ENCODE data around the gene EIF2B4.

DNA sequence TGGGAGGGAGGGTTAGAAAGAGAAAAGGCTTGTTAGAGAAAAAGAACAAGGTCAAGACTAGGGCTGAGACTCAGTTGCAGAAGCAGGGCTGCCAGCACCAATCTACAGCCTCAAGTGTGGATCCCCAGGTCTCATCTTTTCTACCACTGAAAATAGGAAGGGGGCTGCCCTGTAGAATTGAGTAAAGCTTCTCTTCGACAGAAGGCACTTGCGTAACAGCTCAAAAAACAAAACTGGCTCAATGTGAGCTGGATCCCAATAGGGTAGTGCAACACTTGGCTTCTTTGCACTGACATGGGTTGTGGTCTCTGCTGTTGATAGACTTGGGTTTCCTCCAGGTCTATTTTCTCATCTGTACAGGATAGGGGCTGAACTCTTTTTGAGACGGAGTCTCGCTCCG, 45.4 kb downstream of the EIF2B4 start:
- TF ChIP-seq, protein P1, sequence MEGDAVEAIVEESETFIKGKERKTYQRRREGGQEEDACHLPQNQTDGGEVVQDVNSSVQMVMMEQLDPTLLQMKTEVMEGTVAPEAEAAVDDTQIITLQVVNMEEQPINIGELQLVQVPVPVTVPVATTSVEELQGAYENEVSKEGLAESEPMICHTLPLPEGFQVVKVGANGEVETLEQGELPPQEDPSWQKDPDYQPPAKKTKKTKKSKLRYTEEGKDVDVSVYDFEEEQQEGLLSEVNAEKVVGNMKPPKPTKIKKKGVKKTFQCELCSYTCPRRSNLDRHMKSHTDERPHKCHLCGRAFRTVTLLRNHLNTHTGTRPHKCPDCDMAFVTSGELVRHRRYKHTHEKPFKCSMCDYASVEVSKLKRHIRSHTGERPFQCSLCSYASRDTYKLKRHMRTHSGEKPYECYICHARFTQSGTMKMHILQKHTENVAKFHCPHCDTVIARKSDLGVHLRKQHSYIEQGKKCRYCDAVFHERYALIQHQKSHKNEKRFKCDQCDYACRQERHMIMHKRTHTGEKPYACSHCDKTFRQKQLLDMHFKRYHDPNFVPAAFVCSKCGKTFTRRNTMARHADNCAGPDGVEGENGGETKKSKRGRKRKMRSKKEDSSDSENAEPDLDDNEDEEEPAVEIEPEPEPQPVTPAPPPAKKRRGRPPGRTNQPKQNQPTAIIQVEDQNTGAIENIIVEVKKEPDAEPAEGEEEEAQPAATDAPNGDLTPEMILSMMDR (conservative IDR thresholded peaks at IDR 0.05 in 1 of 2, IDR thresholded peaks at IDR 0.05 in 1 of 2; ENCODE audit: low read depth in 1 of 2, low read length in 2 of 2): no peak
- TF ChIP-seq EZH2 (IDR thresholded peaks at IDR 0.05; ENCODE audit: low read length, missing control alignments): no peak

Data from fibroblast of lung (primary cell).